ENCODE data around the gene KAZN.

Gene KAZN

DNA sequence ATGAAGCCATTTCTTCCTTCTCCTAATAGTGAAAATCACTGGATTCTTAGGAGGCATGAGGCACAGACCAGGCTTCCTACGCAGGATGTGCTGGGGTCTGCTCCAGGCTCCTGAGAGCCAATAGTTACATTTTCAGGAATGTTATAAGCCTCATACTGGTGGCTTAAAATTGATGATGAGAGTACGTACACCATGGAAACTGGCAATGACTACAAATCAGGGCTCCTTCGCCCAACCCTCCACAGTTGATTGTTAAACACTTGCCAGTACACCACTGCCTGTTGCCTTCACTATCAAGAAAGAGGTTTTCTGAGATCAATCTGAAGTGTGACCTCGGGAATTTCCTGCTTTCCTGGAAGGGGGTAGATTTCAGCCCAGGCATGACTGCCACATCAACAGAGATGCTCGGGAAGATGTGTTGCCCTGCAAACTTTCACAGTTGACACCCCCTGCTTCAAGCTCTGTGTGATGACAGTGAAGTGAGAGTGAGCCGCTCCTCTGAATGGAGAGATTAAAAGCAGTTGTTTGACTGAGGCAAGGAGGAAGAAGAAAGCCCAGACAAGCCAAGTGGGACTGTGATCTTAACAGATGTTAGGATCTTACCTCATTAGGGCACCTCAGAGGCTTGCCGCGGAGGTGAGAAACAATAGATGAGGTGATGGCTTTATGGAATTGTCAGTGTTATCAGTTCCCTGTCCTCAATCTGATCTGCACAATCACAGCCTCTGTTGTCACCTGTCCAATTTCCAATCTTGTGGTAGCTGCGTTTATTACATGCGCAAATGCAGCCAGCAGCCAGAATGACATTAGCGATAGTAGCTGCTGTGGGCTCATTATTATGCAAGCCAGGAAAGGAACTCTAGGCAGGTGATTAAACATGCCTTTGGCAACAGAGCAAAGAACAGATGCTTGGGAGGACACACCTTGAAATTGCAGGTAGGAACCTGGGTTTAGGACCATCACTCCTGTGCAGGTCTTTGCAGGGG lies 277.3 kb downstream of the KAZN start:
- no peak for DNase-seq (ENCODE audit: insufficient read length, low spot score)
- TF ChIP-seq POLR2A (IDR thresholded peaks at IDR 0.05; ENCODE audit: low read depth, low read length): no peak
- no peak for FAIRE-seq

DNA sequence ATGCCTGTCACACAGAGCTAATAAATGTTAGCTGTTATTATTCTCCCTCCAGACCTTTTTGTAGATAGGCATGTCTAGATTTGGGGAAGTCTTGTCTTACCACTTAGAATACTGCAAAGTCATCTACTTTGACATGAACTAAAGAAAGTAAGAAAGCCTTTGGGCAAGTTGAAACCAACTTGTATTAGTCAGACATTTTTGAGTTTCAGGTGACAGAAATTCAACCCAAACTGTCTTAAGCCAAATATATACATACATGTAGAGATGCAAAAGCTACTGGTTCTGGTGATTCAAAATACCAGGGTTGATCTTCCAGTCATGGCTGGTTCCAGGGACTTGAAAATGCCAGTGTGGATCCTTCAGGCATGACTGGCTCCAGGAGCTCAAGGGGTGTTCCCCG lies 278.3 kb downstream of the KAZN start:
- no peak for TF ChIP-seq POLR2A (IDR thresholded peaks at IDR 0.05; ENCODE audit: low read depth, low read length)
- no peak for DNase-seq (ENCODE audit: insufficient read length, low spot score)
- no peak for FAIRE-seq

DNA sequence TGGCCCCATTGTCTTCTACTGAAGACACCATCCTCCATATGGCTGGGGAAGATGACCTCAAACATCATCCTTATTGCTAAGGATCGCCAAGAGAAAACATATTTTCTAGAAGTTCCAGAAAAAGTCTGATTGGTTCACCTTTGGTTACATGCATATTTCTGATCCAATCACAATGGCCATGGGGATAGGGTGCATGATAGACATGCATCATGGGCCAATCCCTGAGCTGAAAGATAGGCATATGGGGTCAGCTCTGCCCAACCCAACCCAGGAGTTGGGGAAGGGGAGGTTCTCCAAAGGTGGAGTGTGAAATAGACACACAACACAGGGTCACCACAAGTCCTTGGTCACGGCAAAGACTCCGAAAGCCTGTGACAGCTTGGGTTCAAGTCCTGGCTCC lies 278.7 kb downstream of the KAZN start:
- DNase-seq (ENCODE audit: insufficient read length, low spot score): no peak
- no peak for TF ChIP-seq POLR2A (IDR thresholded peaks at IDR 0.05; ENCODE audit: low read depth, low read length)
- FAIRE-seq: no peak

DNA sequence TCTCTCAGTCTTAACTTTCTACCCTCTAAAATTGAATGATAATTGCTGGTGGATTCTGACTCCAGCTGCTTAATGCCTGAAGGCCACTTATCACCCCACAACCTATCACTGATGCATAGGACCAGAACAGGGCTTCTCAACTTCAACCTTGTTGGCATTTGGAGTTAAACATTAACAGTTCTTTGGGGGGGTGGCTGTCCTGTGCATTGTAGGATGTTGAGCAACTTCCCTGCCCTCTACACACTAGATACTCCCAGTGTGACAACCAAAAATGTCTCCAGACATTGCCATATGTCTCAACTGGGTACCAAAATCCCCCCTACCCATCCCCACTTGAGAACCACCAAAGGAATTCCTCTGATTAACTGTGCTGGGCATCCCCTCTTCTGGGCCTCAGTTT lies 279.6 kb downstream of the KAZN start:
- no peak for FAIRE-seq
- DNase-seq (ENCODE audit: insufficient read length, low spot score): no peak
- no peak for TF ChIP-seq POLR2A (IDR thresholded peaks at IDR 0.05; ENCODE audit: low read depth, low read length)

DNA sequence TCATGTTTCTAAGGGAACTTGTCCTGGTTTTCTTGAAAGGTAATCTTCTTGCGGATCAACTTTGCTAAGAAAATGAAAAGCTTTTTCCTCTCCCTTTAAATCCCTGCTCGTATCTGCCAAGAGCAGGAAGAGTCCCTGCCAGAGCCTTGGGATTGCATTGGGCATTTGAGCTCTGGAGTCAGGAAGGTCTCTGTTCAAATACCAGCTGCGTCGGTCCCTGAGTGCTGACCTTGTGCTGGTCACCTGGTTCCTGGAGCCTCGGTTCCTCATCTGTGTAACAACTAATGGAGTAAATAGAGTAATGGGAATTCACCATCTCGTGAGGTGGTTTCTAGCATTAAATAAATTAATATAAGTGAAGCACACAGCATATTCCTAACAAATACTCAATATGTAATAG lies 280.5 kb downstream of the KAZN start:
- DNase-seq (ENCODE audit: insufficient read length, low spot score): no peak
- TF ChIP-seq POLR2A (IDR thresholded peaks at IDR 0.05; ENCODE audit: low read depth, low read length): no peak
- FAIRE-seq: no peak

DNA sequence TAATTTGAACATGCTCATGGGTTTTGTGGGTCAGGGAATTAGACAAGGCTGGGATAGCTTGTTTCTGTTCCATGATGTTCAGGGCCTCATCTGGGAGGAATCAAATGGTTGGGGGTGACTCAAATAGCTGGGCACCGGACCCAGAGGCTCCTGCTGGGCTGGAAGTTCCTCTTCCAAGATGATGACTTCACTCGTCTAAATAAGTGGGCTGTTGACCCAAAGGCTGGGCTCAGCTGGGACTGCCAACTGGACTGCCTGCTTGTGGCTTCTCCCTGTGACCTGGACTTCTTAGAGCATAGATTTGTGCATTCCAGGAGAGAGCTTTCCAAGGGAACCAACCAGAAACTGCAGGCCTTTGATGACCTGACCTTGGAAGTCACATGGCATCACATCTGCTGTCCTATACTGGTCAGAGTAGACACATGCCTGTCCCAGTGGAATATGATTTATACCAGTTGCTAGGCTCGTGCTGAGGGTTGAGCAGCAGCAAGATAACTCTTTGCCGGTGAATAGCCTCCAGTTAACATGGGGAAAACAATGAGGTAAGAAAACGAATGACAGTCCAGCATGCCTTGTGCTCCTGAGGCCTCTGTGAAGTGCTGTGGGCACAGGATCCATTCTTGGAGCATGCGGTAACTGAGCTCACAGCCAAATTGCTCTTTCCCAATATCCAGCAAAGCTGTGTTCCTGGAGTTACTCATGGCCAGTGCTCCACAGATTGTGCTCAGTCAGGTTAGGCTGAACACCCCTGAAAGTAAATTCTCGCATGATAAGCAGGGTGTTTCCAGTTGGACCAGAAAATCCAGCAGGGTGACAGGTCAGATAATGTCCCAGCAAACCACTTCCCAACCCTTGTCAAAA lies 282.2 kb downstream of the KAZN start:
- TF ChIP-seq POLR2A (IDR thresholded peaks at IDR 0.05; ENCODE audit: low read depth, low read length): no peak
- DNase-seq (ENCODE audit: insufficient read length, low spot score): peak; percentile 29
- peak; percentile 70 for FAIRE-seq

DNA sequence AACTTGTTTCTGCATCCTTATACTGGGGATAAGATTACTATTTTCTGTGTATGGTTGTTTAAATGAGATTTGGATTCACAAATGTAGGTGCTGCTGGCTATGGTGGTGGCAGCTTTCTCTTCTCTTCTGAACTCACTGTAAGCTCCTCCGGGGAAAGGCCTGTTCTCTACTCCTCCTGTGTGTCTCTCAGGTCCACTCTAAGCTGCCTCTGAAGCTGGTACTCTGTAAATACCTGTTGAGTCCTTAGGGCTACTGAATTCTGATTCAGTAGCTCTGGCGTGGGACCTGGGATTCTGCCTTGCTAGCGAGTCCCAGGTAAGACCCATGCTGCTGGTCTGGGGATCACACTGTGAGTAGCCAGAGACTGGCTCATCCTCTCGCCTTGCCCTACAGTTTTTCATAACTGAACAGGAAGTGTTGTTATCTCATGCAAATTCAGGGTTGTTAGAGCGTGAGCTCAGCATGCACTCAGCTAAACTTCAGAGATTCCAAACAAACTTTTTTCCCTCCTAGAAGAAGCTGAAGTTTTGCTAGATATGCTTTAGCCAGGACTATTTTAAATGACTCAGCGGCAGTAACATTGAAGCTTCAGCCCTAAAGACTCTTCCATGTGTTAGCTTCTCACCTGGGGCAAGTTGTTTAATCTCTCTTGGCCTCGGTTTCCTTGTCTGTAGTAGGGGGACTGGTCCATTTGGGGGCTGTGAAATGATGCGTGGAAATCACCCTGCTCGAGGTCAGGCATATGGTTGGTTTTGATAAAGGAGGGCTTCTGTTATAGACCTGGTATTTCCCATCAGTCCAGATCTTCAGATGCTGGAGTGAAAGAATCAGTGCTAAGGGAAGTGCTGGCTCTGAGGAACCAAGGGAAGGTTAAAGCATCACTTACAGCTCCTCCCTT lies 283.5 kb downstream of the KAZN start:
- TF ChIP-seq POLR2A (IDR thresholded peaks at IDR 0.05; ENCODE audit: low read depth, low read length): no peak
- no peak for FAIRE-seq
- DNase-seq (ENCODE audit: insufficient read length, low spot score): no peak

DNA sequence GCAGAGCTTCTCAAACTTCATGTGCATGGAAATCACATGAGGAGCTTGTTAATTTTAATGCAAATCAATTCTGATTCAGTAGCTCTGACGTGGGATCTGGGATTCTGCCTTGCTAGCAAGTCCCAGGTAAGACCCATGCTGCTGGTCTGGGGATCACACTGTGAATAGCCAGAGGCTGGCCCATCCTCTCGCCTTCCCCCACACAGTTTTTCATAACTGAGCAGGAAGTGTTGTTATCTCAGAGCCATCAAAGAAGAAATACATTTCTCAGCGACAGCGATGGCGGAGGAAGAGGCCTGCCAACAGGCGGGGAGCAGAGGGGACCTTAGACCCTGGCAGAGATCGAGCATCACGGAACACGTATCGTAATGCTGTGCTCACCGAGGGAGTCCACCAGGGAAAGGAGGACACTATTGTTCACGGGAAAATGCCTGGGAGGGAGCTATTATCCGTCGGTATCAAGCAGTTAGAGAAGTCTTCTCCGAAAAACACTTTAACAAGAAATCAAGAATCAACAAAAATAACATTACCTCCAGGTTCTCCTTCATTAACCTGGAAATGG lies 286.2 kb downstream of the KAZN start:
- no peak for TF ChIP-seq POLR2A (IDR thresholded peaks at IDR 0.05; ENCODE audit: low read depth, low read length)
- FAIRE-seq (no peak), DNase-seq (ENCODE audit: insufficient read length, low spot score) (no peak)

DNA sequence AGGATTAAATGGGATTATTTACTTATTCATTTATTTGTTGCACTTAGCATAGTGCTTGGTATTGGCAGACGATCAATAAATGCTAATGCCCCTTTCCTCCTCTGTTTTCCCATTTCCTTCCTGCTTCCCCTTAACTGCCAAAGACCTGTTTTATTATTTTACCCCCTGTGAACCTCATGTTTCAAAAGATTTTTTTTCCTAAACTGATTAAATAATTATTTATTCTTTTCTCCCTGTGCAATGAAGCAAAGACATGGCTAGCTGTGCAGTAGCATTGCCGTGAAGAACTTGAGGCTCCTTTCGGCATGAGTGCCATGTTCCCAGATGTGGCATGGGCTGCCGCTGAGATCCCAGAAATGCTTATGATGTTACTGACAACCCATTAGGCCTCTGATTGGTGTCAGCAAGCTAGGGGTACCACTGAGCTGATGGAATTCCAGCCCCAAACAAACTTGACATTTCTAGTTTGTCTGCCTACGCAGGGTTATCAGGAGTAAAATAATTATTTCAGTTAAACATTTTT lies 288.6 kb downstream of the KAZN start:
- TF ChIP-seq POLR2A (IDR thresholded peaks at IDR 0.05; ENCODE audit: low read depth, low read length): no peak
- DNase-seq (ENCODE audit: insufficient read length, low spot score): no peak
- no peak for FAIRE-seq

DNA sequence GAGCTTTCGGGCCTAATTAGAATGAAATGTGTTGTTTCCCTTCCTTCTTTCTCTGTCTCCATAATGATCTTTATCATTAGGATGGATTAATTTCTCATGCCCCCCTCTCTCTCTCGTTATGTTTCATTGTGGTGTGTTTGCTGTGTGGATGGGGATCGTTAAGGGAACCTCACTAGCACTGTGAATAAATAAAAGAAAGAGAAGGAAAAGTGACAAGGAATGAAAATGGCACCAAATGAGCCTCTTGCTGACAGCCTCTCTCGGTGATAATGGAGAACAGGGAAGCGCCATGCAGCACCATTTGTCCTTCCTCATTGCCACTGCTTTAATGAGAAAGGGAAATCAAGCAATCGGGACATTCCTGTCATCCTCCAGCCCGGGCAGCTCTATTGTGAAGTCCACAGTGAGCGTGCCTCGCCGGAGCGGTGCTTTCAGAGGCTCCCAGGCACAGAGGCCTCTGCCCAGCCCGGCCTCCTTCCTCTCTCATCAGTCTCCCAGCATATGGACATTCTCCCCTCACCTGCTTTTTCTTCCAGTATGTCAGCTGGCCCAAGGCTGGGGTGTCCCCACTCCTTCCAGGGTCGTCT lies 289.4 kb downstream of the KAZN start:
- no peak for DNase-seq (ENCODE audit: insufficient read length, low spot score)
- TF ChIP-seq POLR2A (IDR thresholded peaks at IDR 0.05; ENCODE audit: low read depth, low read length): no peak
- no peak for FAIRE-seq

DNA sequence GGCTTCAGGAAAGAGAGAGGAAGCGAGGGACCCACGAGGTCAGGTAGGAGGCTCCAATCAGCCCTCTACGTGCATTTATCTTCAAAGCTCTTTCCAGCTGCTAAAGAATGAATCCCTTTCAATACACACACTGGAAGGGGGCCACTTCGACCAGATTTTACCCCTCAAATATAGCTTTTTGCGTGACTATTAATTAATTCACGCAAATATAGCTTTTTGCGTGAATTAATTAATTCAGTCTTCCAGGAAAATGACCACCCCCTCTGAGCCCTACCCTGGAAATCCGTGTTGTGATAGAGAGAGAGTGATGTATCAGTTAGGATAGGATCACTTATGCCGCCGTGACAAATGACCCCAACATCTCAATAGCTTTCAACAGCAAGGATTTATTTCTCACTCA lies 289.9 kb downstream of the KAZN start:
- DNase-seq (ENCODE audit: insufficient read length, low spot score) (no peak), FAIRE-seq (no peak)
- no peak for TF ChIP-seq POLR2A (IDR thresholded peaks at IDR 0.05; ENCODE audit: low read depth, low read length)

DNA sequence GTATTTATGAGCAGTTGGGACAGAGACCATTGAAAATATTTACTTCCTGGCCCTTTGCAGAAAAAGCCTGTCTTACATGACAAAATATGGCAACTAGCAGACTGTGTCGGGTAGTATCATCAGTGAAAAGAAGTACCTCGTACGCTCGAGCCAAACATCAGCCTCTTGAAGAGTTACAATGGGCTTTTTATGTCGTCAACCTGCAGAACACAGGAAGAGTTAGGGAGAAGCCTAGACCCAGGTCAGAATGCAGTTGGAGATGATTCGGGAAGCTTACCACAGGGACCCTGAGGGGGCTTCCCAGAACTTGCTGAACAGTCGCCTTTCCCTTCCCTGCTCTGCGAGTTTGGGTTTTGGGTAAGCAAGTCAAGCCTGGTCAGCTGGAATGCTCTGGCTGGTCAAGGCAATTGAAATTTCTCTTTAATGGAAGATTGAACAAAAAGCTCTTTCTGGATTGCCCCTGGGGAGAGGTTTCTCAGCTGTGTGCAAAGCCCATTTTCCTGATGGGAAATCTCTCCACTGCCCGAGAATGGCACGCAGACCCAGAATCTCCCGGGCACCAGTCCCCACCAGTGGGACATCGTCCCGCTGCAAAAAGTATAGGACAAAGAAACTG lies 291.4 kb downstream of the KAZN start:
- FAIRE-seq (no peak), DNase-seq (ENCODE audit: insufficient read length, low spot score) (no peak)

More for the DNA sequence above, 291.4 kb downstream of the KAZN start:
- TF ChIP-seq POLR2A (IDR thresholded peaks at IDR 0.05; ENCODE audit: low read depth, low read length): no peak

Measured in H54 (cell line).